ENCODE measurements around the gene GEMIN2. TPM values are rescaled to one million over a fixed set of nuclear protein-coding genes. Genes with fewer than 3 reads are reported as not detected.

The GEMIN2 gene
- polyA plus RNA-seq, 3 donors, result 6.1 to 11.8 (median 10.2) TPM

- Mint-ChIP-seq H3K27ac (peak overlapping the region in 2 of 7 donors; percentile 9 to 21), H3K4me3 (no peak overlapping the region), H3K4me1 (peaks cover 24% of the 10 kb centered on the region), H3K36me3 (peaks cover 16 to 29% of the 10 kb centered on the region in 2 donors), H3K9me3 (no peaks in the 10 kb centered on the region), H3K27me3 (ENCODE audit: low read depth in 3 of 3) (peaks cover 0 to 1% (median 0%) of the 10 kb centered on the region in 3 donors)
- no peaks in the 10 kb centered on the region for H3K27me3 ChIP-seq (ENCODE audit: control insufficient read depth in 2 of 2, insufficient read depth in 2 of 2, low read length in 2 of 2)
- peak overlapping the region; percentile 99 for H3K4me2 ChIP-seq (replicated peaks; ENCODE audit: extremely low read depth, low read length, poor library complexity, severe bottlenecking)
- 95% methylated on average over 4 of the region's 4 CpGs for WGBS (ENCODE audit: insufficient coverage)
- no peak overlapping the region for H3K9ac ChIP-seq (ENCODE audit: insufficient read depth, low read length, poor library complexity, severe bottlenecking)
- intact Hi-C loops (cut with micrococcal nuclease), result no loop called here
- H3K27ac ChIP-seq (ENCODE audit: low read depth in 1 of 2, low read length in 2 of 2), result no peak overlapping the region
- H4K20me1 ChIP-seq (ENCODE audit: insufficient read depth, low read length), result no peaks in the 10 kb centered on the region
- H3K4me3 ChIP-seq (replicated peaks in 1 of 3; ENCODE audit: low read depth in 2 of 3, low read length in 3 of 3), result no peak overlapping the region
- no peaks in the 10 kb centered on the region for H3K9me3 ChIP-seq (replicated peaks in 1 of 2; ENCODE audit: control insufficient read depth in 1 of 2, insufficient read depth in 1 of 2, low read length in 2 of 2)
- H3K4me1 ChIP-seq (ENCODE audit: control insufficient read depth in 1 of 2, insufficient read depth in 2 of 2, low read length in 2 of 2), result peaks cover 16 to 23% of the 10 kb centered on the region in 2 donors
- H3K36me3 ChIP-seq (replicated peaks in 1 of 2; ENCODE audit: control insufficient read depth in 1 of 2, insufficient read depth in 2 of 2, low read length in 2 of 2), result peaks cover 4 to 31% of the 10 kb centered on the region in 2 donors
- DNase-seq, result no peak
- H3K79me2 ChIP-seq (ENCODE audit: insufficient read depth, low read length), result peaks cover 61% of the 10 kb centered on the region
- no peak for TF ChIP-seq CTCF (IDR thresholded peaks at IDR 0.05)
- H2AFZ ChIP-seq (ENCODE audit: insufficient read depth, low read depth, low read length, poor library complexity, severe bottlenecking), result no peak overlapping the region
These were observed 54.5 kb downstream of the GEMIN2 start for GRCh38 chr14:39168591-39168990.

GRCh38 chr14:39169541-39169900, 55.4 kb downstream of the GEMIN2 start:
- Mint-ChIP-seq H3K27ac (peak overlapping the region; percentile 97 to 99 (median 99)), H3K9me3 (no peaks in the 10 kb centered on the region), H3K27me3 (ENCODE audit: low read depth in 3 of 3) (no peaks in the 10 kb centered on the region), H3K36me3 (peaks cover 11 to 22% of the 10 kb centered on the region in 2 donors), H3K4me1 (peaks cover 29% of the 10 kb centered on the region), H3K4me3 (peak overlapping the region; percentile 96 to 97)
- peak overlapping the region; percentile 99 for H3K4me2 ChIP-seq (replicated peaks; ENCODE audit: extremely low read depth, low read length, poor library complexity, severe bottlenecking)
- peak in 2 of 3 donors; percentile 18 to 24 for DNase-seq
- H3K27ac ChIP-seq (ENCODE audit: low read depth in 1 of 2, low read length in 2 of 2), result peak overlapping the region; percentile 97 to 98
- peaks cover 0 to 21% of the 10 kb centered on the region in 2 donors for H3K36me3 ChIP-seq (replicated peaks in 1 of 2; ENCODE audit: control insufficient read depth in 1 of 2, insufficient read depth in 2 of 2, low read length in 2 of 2)
- H3K4me1 ChIP-seq (ENCODE audit: control insufficient read depth in 1 of 2, insufficient read depth in 2 of 2, low read length in 2 of 2), result peaks cover 22 to 30% of the 10 kb centered on the region in 2 donors
- H2AFZ ChIP-seq (ENCODE audit: insufficient read depth, low read depth, low read length, poor library complexity, severe bottlenecking), result peak overlapping the region; percentile 90
- H4K20me1 ChIP-seq (ENCODE audit: insufficient read depth, low read length), result no peaks in the 10 kb centered on the region
- H3K4me3 ChIP-seq (replicated peaks in 1 of 3; ENCODE audit: low read depth in 2 of 3, low read length in 3 of 3), result peak overlapping the region; percentile 84 to 95 (median 85)
- no peaks in the 10 kb centered on the region for H3K9me3 ChIP-seq (replicated peaks in 1 of 2; ENCODE audit: control insufficient read depth in 1 of 2, insufficient read depth in 1 of 2, low read length in 2 of 2)
- peaks cover 52% of the 10 kb centered on the region for H3K79me2 ChIP-seq (ENCODE audit: insufficient read depth, low read length)
- peak overlapping the region; percentile 96 for H3K9ac ChIP-seq (ENCODE audit: insufficient read depth, low read length, poor library complexity, severe bottlenecking)
- intact Hi-C loops (cut with micrococcal nuclease), result no loop called here
- no peaks in the 10 kb centered on the region for H3K27me3 ChIP-seq (ENCODE audit: control insufficient read depth in 2 of 2, insufficient read depth in 2 of 2, low read length in 2 of 2)
- no peak for TF ChIP-seq CTCF (IDR thresholded peaks at IDR 0.05)
- WGBS (ENCODE audit: insufficient coverage), result 0% methylated on average over 7 of the region's 7 CpGs

All from CD14-positive monocyte (primary cell).